Measurements from ENCODE around the gene CPEB1. TPM values are rescaled to one million over a fixed set of nuclear protein-coding genes. Genes with fewer than 3 reads are reported as not detected.

The CPEB1 gene
- 1.5 TPM for polyA plus RNA-seq
- long read RNA-seq, donor 1 = 0 reads
- long read RNA-seq, donor 2 = 0 reads
- long read RNA-seq, donor 3 = 0 reads
- long read RNA-seq, donor 4 = 0 reads
- long read RNA-seq, donor 5 = 0 reads
- long read RNA-seq, donor 6 = 0 reads
- long read RNA-seq, donor 7 = 0 reads
- long read RNA-seq, donor 8 = 0 reads
- long read RNA-seq, donor 9 = 0 reads
- long read RNA-seq, donor 10 = 0 reads
- long read RNA-seq, donor 11 = 0 reads

- no peaks in the 10 kb centered on the region for H3K36me3 ChIP-seq (ENCODE audit: control insufficient read depth, insufficient read depth, low read length)
- peaks cover 9% of the 10 kb centered on the region for H3K9me3 ChIP-seq (ENCODE audit: control insufficient read depth, low read depth, low read length)
- H3K4me1 ChIP-seq (ENCODE audit: control insufficient read depth, insufficient read depth, low read length) = no peaks in the 10 kb centered on the region
- peaks cover 71% of the 10 kb centered on the region for H3K27me3 ChIP-seq (ENCODE audit: control insufficient read depth, insufficient read depth, low read length)
- DNase-seq = peak; percentile 3 to 31
- H3K4me3 ChIP-seq (ENCODE audit: low read length) = no peak within 1 kb of the TSS
- WGBS (ENCODE audit: insufficient coverage, low lambda C conversion rate) = no CpG with 5 or more reads among the region's 96 CpGs
- no peak within 1 kb of the TSS for H3K27ac ChIP-seq (ENCODE audit: low read length)
These were observed at the start of gene CPEB1 for GRCh38 chr15:82647045-82647834. TSS of gene CPEB1 (minus strand) at chr15:82647363. CDS start at chr15:82628459, 18,904 bp downstream.

- Histone ChIP-seq H3K9me3 (ENCODE audit: control insufficient read depth, low read depth, low read length) (peaks cover 3% of the 10 kb centered on the region), H3K4me3 (ENCODE audit: low read length) (no peak overlapping the region), H3K4me1 (ENCODE audit: control insufficient read depth, insufficient read depth, low read length) (no peaks in the 10 kb centered on the region), H3K36me3 (ENCODE audit: control insufficient read depth, insufficient read depth, low read length) (no peaks in the 10 kb centered on the region), H3K27ac (ENCODE audit: low read length) (no peak overlapping the region), H3K27me3 (ENCODE audit: control insufficient read depth, insufficient read depth, low read length) (no peaks in the 10 kb centered on the region)
- no CpG with 5 or more reads among the region's 23 CpGs for WGBS (ENCODE audit: insufficient coverage, low lambda C conversion rate)
- DNase-seq = no peak
These were observed 45.0 kb upstream of the CPEB1 start for GRCh38 chr15:82692171-82692570.

GRCh38 chr15:82689147-82689546, 42.0 kb upstream of the CPEB1 start:
- H3K27me3 ChIP-seq (ENCODE audit: control insufficient read depth, insufficient read depth, low read length) = peaks cover 1% of the 10 kb centered on the region
- H3K4me3 ChIP-seq (ENCODE audit: low read length) = no peak overlapping the region
- peaks cover 3% of the 10 kb centered on the region for H3K9me3 ChIP-seq (ENCODE audit: control insufficient read depth, low read depth, low read length)
- no peak overlapping the region for H3K27ac ChIP-seq (ENCODE audit: low read length)
- DNase-seq = no peak
- no peaks in the 10 kb centered on the region for H3K36me3 ChIP-seq (ENCODE audit: control insufficient read depth, insufficient read depth, low read length)
- H3K4me1 ChIP-seq (ENCODE audit: control insufficient read depth, insufficient read depth, low read length) = no peaks in the 10 kb centered on the region
- WGBS (ENCODE audit: insufficient coverage, low lambda C conversion rate) = no CpG with 5 or more reads among the region's 8 CpGs

GRCh38 chr15:82688691-82689090, 41.5 kb upstream of the CPEB1 start:
- Histone ChIP-seq H3K4me3 (ENCODE audit: low read length) (no peak overlapping the region), H3K4me1 (ENCODE audit: control insufficient read depth, insufficient read depth, low read length) (no peaks in the 10 kb centered on the region), H3K36me3 (ENCODE audit: control insufficient read depth, insufficient read depth, low read length) (no peaks in the 10 kb centered on the region), H3K27ac (ENCODE audit: low read length) (no peak overlapping the region), H3K27me3 (ENCODE audit: control insufficient read depth, insufficient read depth, low read length) (peaks cover 4% of the 10 kb centered on the region), H3K9me3 (ENCODE audit: control insufficient read depth, low read depth, low read length) (peaks cover 3% of the 10 kb centered on the region)
- no peak for DNase-seq
- no CpG with 5 or more reads among the region's 10 CpGs for WGBS (ENCODE audit: insufficient coverage, low lambda C conversion rate)

- peaks cover 35% of the 10 kb centered on the region for H3K27me3 ChIP-seq (ENCODE audit: control insufficient read depth, insufficient read depth, low read length)
- no peaks in the 10 kb centered on the region for H3K36me3 ChIP-seq (ENCODE audit: control insufficient read depth, insufficient read depth, low read length)
- no peak for DNase-seq
- no peaks in the 10 kb centered on the region for H3K4me1 ChIP-seq (ENCODE audit: control insufficient read depth, insufficient read depth, low read length)
- WGBS (ENCODE audit: insufficient coverage, low lambda C conversion rate) = no CpG with 5 or more reads among the region's 10 CpGs
- no peak overlapping the region for H3K27ac ChIP-seq (ENCODE audit: low read length)
- no peak overlapping the region for H3K4me3 ChIP-seq (ENCODE audit: low read length)
- H3K9me3 ChIP-seq (ENCODE audit: control insufficient read depth, low read depth, low read length) = peaks cover 3% of the 10 kb centered on the region
These were observed 34.2 kb upstream of the CPEB1 start for GRCh38 chr15:82681371-82681770.

- peak overlapping the region; percentile 23 for H3K27ac ChIP-seq (ENCODE audit: low read length)
These were observed 33.3 kb upstream of the CPEB1 start for GRCh38 chr15:82680200-82681102.

GRCh38 chr15:82679626-82680199, 32.5 kb upstream of the CPEB1 start:
- peak overlapping the region; percentile 37 for H3K4me3 ChIP-seq (ENCODE audit: low read length)
- no peak overlapping the region for H3K27ac ChIP-seq (ENCODE audit: low read length)

More at GRCh38 chr15:82680200-82681102, 33.3 kb upstream of the CPEB1 start:
- peak; percentile 82 to 84 for DNase-seq
- H3K27me3 ChIP-seq (ENCODE audit: control insufficient read depth, insufficient read depth, low read length) = peaks cover 39% of the 10 kb centered on the region
- no CpG with 5 or more reads among the region's 76 CpGs for whole genome bisulfite sequencing (ENCODE audit: insufficient coverage, low lambda C conversion rate)
- H3K4me3 ChIP-seq (ENCODE audit: low read length) = peak overlapping the region; percentile 65
- peaks cover 3% of the 10 kb centered on the region for H3K9me3 ChIP-seq (ENCODE audit: control insufficient read depth, low read depth, low read length)
- no peaks in the 10 kb centered on the region for H3K4me1 ChIP-seq (ENCODE audit: control insufficient read depth, insufficient read depth, low read length)
- H3K36me3 ChIP-seq (ENCODE audit: control insufficient read depth, insufficient read depth, low read length) = no peaks in the 10 kb centered on the region

GRCh38 chr15:82677720-82678323, 30.7 kb upstream of the CPEB1 start:
- Histone ChIP-seq H3K4me1 (ENCODE audit: control insufficient read depth, insufficient read depth, low read length) (no peaks in the 10 kb centered on the region), H3K9me3 (ENCODE audit: control insufficient read depth, low read depth, low read length) (peaks cover 3% of the 10 kb centered on the region), H3K27ac (ENCODE audit: low read length) (no peak overlapping the region), H3K27me3 (ENCODE audit: control insufficient read depth, insufficient read depth, low read length) (peaks cover 37% of the 10 kb centered on the region), H3K4me3 (ENCODE audit: low read length) (no peak overlapping the region), H3K36me3 (ENCODE audit: control insufficient read depth, insufficient read depth, low read length) (no peaks in the 10 kb centered on the region)
- no peak for DNase-seq
- no CpG with 5 or more reads among the region's 7 CpGs for WGBS (ENCODE audit: insufficient coverage, low lambda C conversion rate)

More at GRCh38 chr15:82679626-82680199, 32.5 kb upstream of the CPEB1 start:
- 65% methylated on average over 2 of the region's 19 CpGs for WGBS (ENCODE audit: insufficient coverage, low lambda C conversion rate)
- Histone ChIP-seq H3K4me1 (ENCODE audit: control insufficient read depth, insufficient read depth, low read length) (no peaks in the 10 kb centered on the region), H3K9me3 (ENCODE audit: control insufficient read depth, low read depth, low read length) (peaks cover 3% of the 10 kb centered on the region), H3K27me3 (ENCODE audit: control insufficient read depth, insufficient read depth, low read length) (peaks cover 41% of the 10 kb centered on the region), H3K36me3 (ENCODE audit: control insufficient read depth, insufficient read depth, low read length) (no peaks in the 10 kb centered on the region)
- DNase-seq = no peak

GRCh38 chr15:82674873-82675272, 27.7 kb upstream of the CPEB1 start:
- H3K4me1 ChIP-seq (ENCODE audit: control insufficient read depth, insufficient read depth, low read length) = no peaks in the 10 kb centered on the region
- H3K27me3 ChIP-seq (ENCODE audit: control insufficient read depth, insufficient read depth, low read length) = peaks cover 14% of the 10 kb centered on the region
- H3K36me3 ChIP-seq (ENCODE audit: control insufficient read depth, insufficient read depth, low read length) = no peaks in the 10 kb centered on the region
- WGBS (ENCODE audit: insufficient coverage, low lambda C conversion rate) = 86% methylated on average over 2 of the region's 2 CpGs
- no peak overlapping the region for H3K27ac ChIP-seq (ENCODE audit: low read length)
- H3K9me3 ChIP-seq (ENCODE audit: control insufficient read depth, low read depth, low read length) = no peaks in the 10 kb centered on the region
- no peak for DNase-seq
- no peak overlapping the region for H3K4me3 ChIP-seq (ENCODE audit: low read length)
